SK-N-SH treated with all-trans-retinoic acid at 6 μM for 48 hours (cell line): ENCODE measurements around the gene SGMS2.

ENCODE experiments used
- ATAC-seq: fragments of 200-7000 bp; cut with Tn5 transposase; 3 replicates; pipeline ENCODE4 v1.9.1; 2020; ENCODE audit warnings: mild to moderate bottlenecking, moderate library complexity
- ARNTL ChIP-seq: fragments of 450-650 bp; formaldehyde crosslinking; IDR thresholded peaks from 2 replicates; pipeline ENCODE4 v1.5.0; 2020; ENCODE audit warnings: low read depth, mild to moderate bottlenecking, moderate library complexity, borderline replicate concordance
- BACH2 ChIP-seq: fragments of 250-450 bp; sonication (Bioruptor Pico); IDR thresholded peaks from 2 replicates; pipeline ENCODE4 v1.9.0; 2021; ENCODE audit warnings: mild to moderate bottlenecking, borderline replicate concordance
- CSDC2 ChIP-seq: fragments of 250-450 bp; sonication (Bioruptor Pico); IDR thresholded peaks from 2 replicates; pipeline ENCODE4 v1.5.0; 2020; ENCODE audit warnings: mild to moderate bottlenecking, moderate library complexity
- ESRRG ChIP-seq: fragments of 250-450 bp; sonication (Bioruptor Pico); IDR thresholded peaks from 2 replicates; pipeline ENCODE4 v1.6.1; 2021; ENCODE audit warnings: mild to moderate bottlenecking
- GLIS3 ChIP-seq: fragments of 250-450 bp; sonication (Bioruptor Pico); IDR thresholded peaks from 2 replicates; pipeline ENCODE4 v1.5.0; 2020; ENCODE audit warnings: mild to moderate bottlenecking, moderate library complexity
- ISL1 ChIP-seq: fragments of 250-450 bp; sonication (Bioruptor Pico); IDR thresholded peaks from 2 replicates; pipeline ENCODE4 v2.1.2; 2022; ENCODE audit warnings: mild to moderate bottlenecking, moderate library complexity
- OSR1 ChIP-seq: fragments of 250-450 bp; sonication (Bioruptor Pico); IDR thresholded peaks from 2 replicates; pipeline ENCODE4 v1.8.0; 2022; ENCODE audit warnings: moderate library complexity, mild to moderate bottlenecking, inconsistent platforms
- PPARA ChIP-seq: fragments of 250-450 bp; sonication (Bioruptor Pico); IDR thresholded peaks from 2 replicates; pipeline ENCODE4 v1.5.0; 2020; ENCODE audit warnings: mild to moderate bottlenecking, borderline replicate concordance
- RARB ChIP-seq: fragments of 250-450 bp; sonication (Bioruptor Pico); IDR thresholded peaks from 2 replicates; pipeline ENCODE4 v1.8.0; 2021; ENCODE audit warnings: mild to moderate bottlenecking, moderate library complexity
- SNAI2 ChIP-seq: fragments of 250-450 bp; sonication (Bioruptor Pico); IDR thresholded peaks from 2 replicates; pipeline ENCODE4 v1.5.0; 2020; ENCODE audit warnings: mild to moderate bottlenecking, moderate library complexity
- TCF4 ChIP-seq: fragments of 250-450 bp; sonication (Bioruptor Pico); IDR thresholded peaks from 2 replicates; pipeline ENCODE4 v1.8.0; 2021; ENCODE audit warnings: mild to moderate bottlenecking, moderate library complexity, borderline replicate concordance
- TOX ChIP-seq: fragments of 250-450 bp; sonication (Bioruptor Pico); IDR thresholded peaks from 2 replicates; pipeline ENCODE4 v1.8.0; 2021; ENCODE audit warnings: mild to moderate bottlenecking, moderate library complexity, borderline replicate concordance
- ZC3H10 ChIP-seq: fragments of 250-450 bp; sonication (Bioruptor Pico); IDR thresholded peaks from 2 replicates; pipeline ENCODE4 v1.5.1; 2021; ENCODE audit warnings: mild to moderate bottlenecking, moderate library complexity
- ZFP3 ChIP-seq: fragments of 250-450 bp; sonication (Bioruptor Pico); IDR thresholded peaks from 2 replicates; pipeline ENCODE4 v1.5.0; 2020; ENCODE audit warnings: mild to moderate bottlenecking, moderate library complexity
- ZFP30 ChIP-seq: fragments of 450-650 bp; formaldehyde crosslinking; IDR thresholded peaks from 2 replicates; pipeline ENCODE4 v1.5.0; 2022; ENCODE audit warnings: mild to moderate bottlenecking, moderate library complexity
- ZNF70 ChIP-seq: fragments of 450-650 bp; formaldehyde crosslinking; IDR thresholded peaks from 2 replicates; pipeline ENCODE4 v1.5.0; 2020; ENCODE audit warnings: mild to moderate bottlenecking, moderate library complexity
- TF ChIP-seq, protein P1 (sequence below): fragments of 250-450 bp; sonication (Bioruptor Pico); IDR thresholded peaks from 2 replicates; pipeline ENCODE4 v1.5.1; 2020; ENCODE audit warnings: low read depth, mild to moderate bottlenecking, moderate library complexity
- TF ChIP-seq, protein P2 (sequence below): fragments of 250-450 bp; sonication (Bioruptor Pico); IDR thresholded peaks from 2 replicates; pipeline ENCODE4 v1.5.0; 2020; ENCODE audit warnings: mild to moderate bottlenecking, moderate library complexity
- TF ChIP-seq, protein P3 (sequence below): fragments of 250-450 bp; sonication (Bioruptor Pico); IDR thresholded peaks from 2 replicates; pipeline ENCODE4 v1.5.1; 2021; ENCODE audit warnings: mild to moderate bottlenecking, moderate library complexity
- TF ChIP-seq, protein P4 (sequence below): fragments of 250-450 bp; sonication (Bioruptor Pico); IDR thresholded peaks from 2 replicates; pipeline ENCODE4 v1.8.0; 2021; ENCODE audit warnings: low read depth, mild to moderate bottlenecking, moderate library complexity, borderline replicate concordance
- TF ChIP-seq, protein P5 (sequence below): fragments of 250-450 bp; sonication (Bioruptor Pico); IDR thresholded peaks from 2 replicates; pipeline ENCODE4 v1.8.0; 2020; ENCODE audit warnings: mild to moderate bottlenecking, moderate library complexity, borderline replicate concordance

The SGMS2 gene

DNA sequence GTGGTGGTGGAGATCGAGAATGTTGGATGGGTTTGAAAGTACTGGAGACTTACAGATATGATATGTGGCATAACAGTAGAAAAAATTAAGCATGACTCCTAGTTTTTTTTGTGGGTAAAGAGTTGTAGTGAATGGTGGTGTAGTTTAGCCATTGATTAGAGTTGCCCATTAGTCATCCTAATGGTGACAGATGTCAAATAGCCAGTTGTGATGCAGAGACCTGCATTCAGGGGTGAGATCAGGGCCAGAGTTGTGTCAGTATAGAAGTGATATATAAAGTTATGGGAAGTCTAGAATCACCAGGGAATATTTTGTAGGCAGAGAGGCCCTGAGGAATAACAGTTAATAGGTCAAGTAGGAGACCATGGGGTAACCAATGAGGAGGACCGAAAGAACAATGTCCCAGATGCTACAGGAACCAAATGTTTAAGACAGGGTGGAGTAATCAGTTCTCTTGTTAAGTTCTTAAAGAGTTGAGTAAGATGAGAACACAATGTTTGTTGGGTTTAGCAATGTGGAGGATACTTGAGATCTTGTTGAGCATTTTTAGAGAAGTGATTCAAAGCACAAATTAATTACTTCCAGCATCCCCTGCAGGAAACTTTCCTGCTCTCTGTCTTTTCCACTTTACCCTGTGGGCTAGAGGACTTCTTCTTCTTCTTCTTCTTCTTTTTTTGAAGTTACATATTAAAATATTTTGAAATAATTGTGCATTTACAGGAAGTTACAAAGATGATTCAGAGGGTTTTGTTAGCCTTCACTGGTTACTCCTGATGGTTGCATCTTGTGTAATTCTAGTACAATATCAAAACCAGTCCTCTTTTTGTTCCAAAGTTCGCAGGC, 13.3 kb downstream of the SGMS2 start:
- no peak for TF ChIP-seq ARNTL
- no peak for ATAC-seq

DNA sequence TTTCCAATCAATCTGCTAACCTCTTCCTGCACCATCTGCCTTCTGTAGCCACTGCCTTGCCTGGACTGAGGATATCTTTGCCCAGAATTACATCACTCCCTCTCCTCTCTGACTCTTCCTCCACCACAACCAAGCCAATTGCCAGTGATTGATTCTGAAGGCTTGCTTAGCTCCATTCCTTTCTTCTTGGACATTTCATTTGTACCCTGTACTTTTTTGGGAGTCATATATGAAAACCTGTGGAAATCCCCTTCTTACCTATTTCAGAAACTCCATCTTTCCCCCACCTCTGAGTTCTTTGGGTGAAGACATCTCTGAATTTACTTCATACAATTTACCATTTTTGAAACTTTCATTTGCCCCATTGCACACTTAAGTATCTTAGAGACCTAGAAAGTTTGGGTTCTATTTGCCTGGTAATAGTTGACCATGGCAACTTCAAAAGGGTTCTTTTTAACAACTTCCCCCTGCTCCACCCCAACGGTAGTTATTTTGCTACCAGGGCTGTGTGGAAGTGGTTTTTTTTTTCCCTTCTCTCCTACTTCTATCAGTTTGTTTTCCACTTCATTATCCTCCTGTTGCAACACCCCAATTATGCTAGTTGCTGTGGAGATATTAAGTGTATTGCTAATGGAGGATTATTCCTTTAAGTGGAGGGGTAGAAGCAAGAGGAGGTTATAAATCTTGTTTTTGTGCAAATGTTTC, 14.3 kb downstream of the SGMS2 start:
- no peak for ATAC-seq

DNA sequence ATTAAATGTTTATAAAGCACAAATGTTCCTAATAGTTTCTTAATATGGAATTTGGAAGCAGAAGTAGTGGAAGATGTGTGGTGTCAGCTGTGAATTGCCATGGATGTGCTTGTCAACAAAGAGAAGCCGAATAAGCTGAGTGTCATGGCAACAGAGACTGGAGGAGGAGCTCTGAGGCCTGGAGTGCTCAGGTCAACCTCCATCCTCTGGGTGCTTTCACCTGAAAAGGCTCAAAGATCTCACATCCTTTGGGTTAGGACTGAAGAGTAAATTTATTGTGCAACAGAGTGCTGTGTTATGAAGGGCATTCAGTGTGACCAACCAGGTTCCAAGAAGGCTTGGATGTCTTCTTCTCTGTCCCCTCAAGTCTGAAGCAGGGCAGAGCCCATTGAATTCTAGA, 18.7 kb downstream of the SGMS2 start:
- TF ChIP-seq, protein P1, sequence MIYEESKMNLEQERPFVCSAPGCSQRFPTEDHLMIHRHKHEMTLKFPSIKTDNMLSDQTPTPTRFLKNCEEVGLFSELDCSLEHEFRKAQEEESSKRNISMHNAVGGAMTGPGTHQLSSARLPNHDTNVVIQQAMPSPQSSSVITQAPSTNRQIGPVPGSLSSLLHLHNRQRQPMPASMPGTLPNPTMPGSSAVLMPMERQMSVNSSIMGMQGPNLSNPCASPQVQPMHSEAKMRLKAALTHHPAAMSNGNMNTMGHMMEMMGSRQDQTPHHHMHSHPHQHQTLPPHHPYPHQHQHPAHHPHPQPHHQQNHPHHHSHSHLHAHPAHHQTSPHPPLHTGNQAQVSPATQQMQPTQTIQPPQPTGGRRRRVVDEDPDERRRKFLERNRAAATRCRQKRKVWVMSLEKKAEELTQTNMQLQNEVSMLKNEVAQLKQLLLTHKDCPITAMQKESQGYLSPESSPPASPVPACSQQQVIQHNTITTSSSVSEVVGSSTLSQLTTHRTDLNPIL = no peak
- TF ChIP-seq ISL1 (CRISPR knock-in tag) (no peak), ARNTL (no peak), BACH2 (CRISPR knock-in tag) (no peak), TCF4 (CRISPR knock-in tag) (no peak), OSR1 (CRISPR knock-in tag) (no peak), ZFP3 (no peak), ESRRG (CRISPR knock-in tag) (no peak), ZFP30 (CRISPR knock-in tag) (no peak), CSDC2 (CRISPR knock-in tag) (no peak), ZC3H10 (CRISPR knock-in tag) (no peak), SNAI2 (CRISPR knock-in tag) (no peak), GLIS3 (no peak), RARB (CRISPR knock-in tag) (no peak), ZNF70 (no peak), TOX (CRISPR knock-in tag) (no peak)
- TF ChIP-seq, protein P2, sequence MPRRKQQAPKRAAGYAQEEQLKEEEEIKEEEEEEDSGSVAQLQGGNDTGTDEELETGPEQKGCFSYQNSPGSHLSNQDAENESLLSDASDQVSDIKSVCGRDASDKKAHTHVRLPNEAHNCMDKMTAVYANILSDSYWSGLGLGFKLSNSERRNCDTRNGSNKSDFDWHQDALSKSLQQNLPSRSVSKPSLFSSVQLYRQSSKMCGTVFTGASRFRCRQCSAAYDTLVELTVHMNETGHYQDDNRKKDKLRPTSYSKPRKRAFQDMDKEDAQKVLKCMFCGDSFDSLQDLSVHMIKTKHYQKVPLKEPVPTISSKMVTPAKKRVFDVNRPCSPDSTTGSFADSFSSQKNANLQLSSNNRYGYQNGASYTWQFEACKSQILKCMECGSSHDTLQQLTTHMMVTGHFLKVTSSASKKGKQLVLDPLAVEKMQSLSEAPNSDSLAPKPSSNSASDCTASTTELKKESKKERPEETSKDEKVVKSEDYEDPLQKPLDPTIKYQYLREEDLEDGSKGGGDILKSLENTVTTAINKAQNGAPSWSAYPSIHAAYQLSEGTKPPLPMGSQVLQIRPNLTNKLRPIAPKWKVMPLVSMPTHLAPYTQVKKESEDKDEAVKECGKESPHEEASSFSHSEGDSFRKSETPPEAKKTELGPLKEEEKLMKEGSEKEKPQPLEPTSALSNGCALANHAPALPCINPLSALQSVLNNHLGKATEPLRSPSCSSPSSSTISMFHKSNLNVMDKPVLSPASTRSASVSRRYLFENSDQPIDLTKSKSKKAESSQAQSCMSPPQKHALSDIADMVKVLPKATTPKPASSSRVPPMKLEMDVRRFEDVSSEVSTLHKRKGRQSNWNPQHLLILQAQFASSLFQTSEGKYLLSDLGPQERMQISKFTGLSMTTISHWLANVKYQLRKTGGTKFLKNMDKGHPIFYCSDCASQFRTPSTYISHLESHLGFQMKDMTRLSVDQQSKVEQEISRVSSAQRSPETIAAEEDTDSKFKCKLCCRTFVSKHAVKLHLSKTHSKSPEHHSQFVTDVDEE = no peak
- TF ChIP-seq, protein P3, sequence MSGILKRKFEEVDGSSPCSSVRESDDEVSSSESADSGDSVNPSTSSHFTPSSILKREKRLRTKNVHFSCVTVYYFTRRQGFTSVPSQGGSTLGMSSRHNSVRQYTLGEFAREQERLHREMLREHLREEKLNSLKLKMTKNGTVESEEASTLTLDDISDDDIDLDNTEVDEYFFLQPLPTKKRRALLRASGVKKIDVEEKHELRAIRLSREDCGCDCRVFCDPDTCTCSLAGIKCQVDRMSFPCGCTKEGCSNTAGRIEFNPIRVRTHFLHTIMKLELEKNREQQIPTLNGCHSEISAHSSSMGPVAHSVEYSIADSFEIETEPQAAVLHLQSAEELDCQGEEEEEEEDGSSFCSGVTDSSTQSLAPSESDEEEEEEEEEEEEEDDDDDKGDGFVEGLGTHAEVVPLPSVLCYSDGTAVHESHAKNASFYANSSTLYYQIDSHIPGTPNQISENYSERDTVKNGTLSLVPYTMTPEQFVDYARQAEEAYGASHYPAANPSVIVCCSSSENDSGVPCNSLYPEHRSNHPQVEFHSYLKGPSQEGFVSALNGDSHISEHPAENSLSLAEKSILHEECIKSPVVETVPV (CRISPR knock-in tag) = no peak
- TF ChIP-seq, protein P4, sequence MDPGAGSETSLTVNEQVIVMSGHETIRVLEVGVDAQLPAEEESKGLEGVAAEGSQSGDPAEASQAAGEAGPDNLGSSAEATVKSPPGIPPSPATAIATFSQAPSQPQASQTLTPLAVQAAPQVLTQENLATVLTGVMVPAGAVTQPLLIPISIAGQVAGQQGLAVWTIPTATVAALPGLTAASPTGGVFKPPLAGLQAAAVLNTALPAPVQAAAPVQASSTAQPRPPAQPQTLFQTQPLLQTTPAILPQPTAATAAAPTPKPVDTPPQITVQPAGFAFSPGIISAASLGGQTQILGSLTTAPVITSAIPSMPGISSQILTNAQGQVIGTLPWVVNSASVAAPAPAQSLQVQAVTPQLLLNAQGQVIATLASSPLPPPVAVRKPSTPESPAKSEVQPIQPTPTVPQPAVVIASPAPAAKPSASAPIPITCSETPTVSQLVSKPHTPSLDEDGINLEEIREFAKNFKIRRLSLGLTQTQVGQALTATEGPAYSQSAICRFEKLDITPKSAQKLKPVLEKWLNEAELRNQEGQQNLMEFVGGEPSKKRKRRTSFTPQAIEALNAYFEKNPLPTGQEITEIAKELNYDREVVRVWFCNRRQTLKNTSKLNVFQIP (CRISPR knock-in tag) = no peak
- TF ChIP-seq, protein P5, sequence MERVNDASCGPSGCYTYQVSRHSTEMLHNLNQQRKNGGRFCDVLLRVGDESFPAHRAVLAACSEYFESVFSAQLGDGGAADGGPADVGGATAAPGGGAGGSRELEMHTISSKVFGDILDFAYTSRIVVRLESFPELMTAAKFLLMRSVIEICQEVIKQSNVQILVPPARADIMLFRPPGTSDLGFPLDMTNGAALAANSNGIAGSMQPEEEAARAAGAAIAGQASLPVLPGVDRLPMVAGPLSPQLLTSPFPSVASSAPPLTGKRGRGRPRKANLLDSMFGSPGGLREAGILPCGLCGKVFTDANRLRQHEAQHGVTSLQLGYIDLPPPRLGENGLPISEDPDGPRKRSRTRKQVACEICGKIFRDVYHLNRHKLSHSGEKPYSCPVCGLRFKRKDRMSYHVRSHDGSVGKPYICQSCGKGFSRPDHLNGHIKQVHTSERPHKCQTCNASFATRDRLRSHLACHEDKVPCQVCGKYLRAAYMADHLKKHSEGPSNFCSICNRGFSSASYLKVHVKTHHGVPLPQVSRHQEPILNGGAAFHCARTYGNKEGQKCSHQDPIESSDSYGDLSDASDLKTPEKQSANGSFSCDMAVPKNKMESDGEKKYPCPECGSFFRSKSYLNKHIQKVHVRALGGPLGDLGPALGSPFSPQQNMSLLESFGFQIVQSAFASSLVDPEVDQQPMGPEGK (CRISPR knock-in tag) = no peak
- no peak for ATAC-seq

More for the DNA sequence above, 14.3 kb downstream of the SGMS2 start:
- TF ChIP-seq, protein P5 (CRISPR knock-in tag) = no peak
- TF ChIP-seq PPARA (CRISPR knock-in tag) = no peak
- TF ChIP-seq, all 23 proteins: peak for 0
